Measurements from ENCODE around the gene NFS1.

NFS1 gene

GRCh38 chr20:35619196-35620095 lies 79.7 kb downstream of the NFS1 start:
- H3K4me3 ChIP-seq (ENCODE audit: low read depth, low read length) = peak overlapping the region; percentile 79
- peak; percentile 88 for DNase-seq (ENCODE audit: low read depth)
- TF ChIP-seq CTCF (IDR thresholded peaks at IDR 0.05; ENCODE audit: insufficient read depth, low read depth, low read length, missing control alignments) = peak; percentile 71

- TF ChIP-seq CTCF (IDR thresholded peaks at IDR 0.05; ENCODE audit: insufficient read depth, low read depth, low read length, missing control alignments) = no peak
- peak overlapping the region; percentile 79 for H3K4me3 ChIP-seq (ENCODE audit: low read depth, low read length)
- DNase-seq (ENCODE audit: low read depth) = peak; percentile 39
These were observed 80.7 kb downstream of the NFS1 start for GRCh38 chr20:35618263-35619131.
